ENCODE measurements around the gene STARD3NL. TPM values are rescaled to one million over a fixed set of nuclear protein-coding genes. Genes with fewer than 3 reads are reported as not detected.
"Not testable (repeated sequence)": the region's sequence is repeated elsewhere in the genome, so short reads cannot be mapped to it uniquely, and the experiment has no call there.

Gene STARD3NL
- total and polyA plus RNA-seq, 5 experiments from 2014 or later: 12.8 to 35.4 (median 26.4) TPM

- Mint-ChIP-seq H3K4me1 (peaks cover 0 to 19% (median 0%) of the 10 kb centered on the region in 4 donors), H3K9me3 (peaks cover 0 to 5% (median 0%) of the 10 kb centered on the region in 9 donors), H3K27me3 (peaks cover 0 to 12% (median 3%) of the 10 kb centered on the region in 5 donors), H3K27ac (no peak overlapping the region), H3K36me3 (peaks cover 0 to 9% (median 2%) of the 10 kb centered on the region in 3 donors), H3K4me3 (no peak overlapping the region)
- no peak for DNase-seq
- POLR2A ChIA-PET: no interaction called here
- ATAC-seq: no peak
Measured at GRCh38 chr7:38168890-38169570, 9.0 kb upstream of the STARD3NL start.

DNA sequence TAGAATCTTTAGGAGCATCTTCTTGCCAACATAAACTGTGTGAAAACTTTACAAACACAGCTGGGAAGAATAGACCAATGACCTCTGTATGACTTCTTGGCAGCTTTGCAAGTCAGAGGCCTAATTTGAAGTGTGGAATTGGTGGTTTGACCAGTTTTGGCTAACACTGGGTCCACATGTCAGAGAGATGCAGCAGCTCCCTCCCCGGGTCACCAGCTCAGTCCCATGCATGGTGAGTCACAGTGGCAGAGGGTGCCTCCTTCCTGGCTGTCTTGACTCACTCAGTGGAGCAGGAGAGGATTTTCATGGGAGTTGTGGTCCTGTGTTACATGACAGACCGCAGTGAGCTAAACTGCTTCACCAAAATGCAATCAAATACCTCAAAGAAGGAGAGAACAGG, 8.2 kb upstream of the STARD3NL start:
- peaks cover 0 to 9% (median 2%) of the 10 kb centered on the region in 3 donors for H3K36me3 Mint-ChIP-seq
- H3K4me3 Mint-ChIP-seq: no peak overlapping the region
- peak in 1 of 10 donors; percentile 50 for DNase-seq
- POLR2A ChIA-PET: no interaction called here
- H3K4me1 Mint-ChIP-seq: peaks cover 0 to 19% (median 0%) of the 10 kb centered on the region in 4 donors
- ATAC-seq: no peak
- H3K27ac Mint-ChIP-seq: no peak overlapping the region
- H3K27me3 Mint-ChIP-seq: peaks cover 3 to 15% (median 8%) of the 10 kb centered on the region in 5 donors
- peaks cover 0 to 5% (median 0%) of the 10 kb centered on the region in 9 donors for H3K9me3 Mint-ChIP-seq

DNA sequence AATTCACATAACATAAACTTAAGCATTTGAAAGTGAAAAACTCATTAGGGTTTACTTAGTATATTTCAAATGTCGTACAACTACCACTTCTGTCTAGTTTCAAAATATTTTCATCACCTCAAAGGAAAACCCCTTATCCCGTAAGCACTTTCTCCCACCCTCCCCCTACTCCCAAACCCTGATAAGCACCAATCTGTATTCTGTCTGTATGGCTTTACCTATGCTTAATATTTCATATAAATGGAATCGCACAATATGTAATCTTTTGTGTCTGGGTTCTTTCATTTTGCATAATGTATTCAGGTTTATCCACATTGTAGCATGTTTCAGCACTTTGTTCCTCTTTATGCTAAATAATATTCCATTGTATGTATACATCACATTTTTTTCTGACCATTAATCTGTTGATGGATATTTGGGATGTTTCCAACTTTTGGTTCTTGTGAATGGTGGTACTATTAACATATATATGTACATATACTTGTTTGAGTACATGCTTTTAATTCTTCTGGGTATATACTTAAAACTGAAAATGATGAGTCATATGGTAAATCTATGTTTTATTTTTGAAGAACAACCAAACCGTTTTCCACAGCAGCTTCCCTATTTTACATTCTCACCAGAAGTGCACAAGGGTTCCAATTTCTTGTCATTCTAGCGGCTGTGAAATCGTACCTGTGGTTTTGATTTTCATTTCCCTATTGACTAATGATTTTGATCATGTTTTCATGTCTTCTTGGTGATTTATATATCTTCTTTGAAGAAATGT, 6.2 kb upstream of the STARD3NL start:
- Mint-ChIP-seq H3K27me3 (peaks cover 3 to 15% (median 10%) of the 10 kb centered on the region in 5 donors), H3K9me3 (peaks cover 0 to 5% (median 0%) of the 10 kb centered on the region in 9 donors), H3K4me1 (peaks cover 0 to 19% (median 0%) of the 10 kb centered on the region in 4 donors), H3K36me3 (peaks cover 0 to 9% (median 2%) of the 10 kb centered on the region in 3 donors), H3K4me3 (no peak overlapping the region), H3K27ac (no peak overlapping the region)
- DNase-seq (no peak), ATAC-seq (no peak)
- POLR2A ChIA-PET: no interaction called here

DNA sequence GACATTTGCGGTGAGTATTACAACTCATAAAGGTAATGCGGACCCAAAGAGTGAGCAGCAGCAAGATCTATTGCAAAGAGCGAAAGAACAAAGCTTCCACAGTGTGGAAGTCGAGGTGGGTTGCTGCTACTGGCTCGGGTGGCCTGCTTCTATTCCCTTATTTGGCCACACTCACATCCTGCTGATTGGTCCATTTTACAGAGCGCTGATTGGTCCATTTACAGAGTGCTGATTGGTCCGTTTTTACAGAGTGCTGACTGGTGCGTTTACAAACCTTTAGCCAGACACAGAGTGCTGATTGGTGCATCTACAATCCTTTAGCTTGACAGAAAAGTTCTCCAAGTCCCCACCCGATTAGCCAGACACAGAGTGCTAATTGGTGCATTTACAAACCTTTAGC, 2.5 kb upstream of the STARD3NL start:
- H3K27ac Mint-ChIP-seq, DNase-seq, POLR2A ChIA-PET, H3K36me3 Mint-ChIP-seq, ATAC-seq, H3K9me3 Mint-ChIP-seq, H3K4me3 Mint-ChIP-seq: not testable (repeated sequence)
- H3K4me1 Mint-ChIP-seq: peaks cover 16 to 44% (median 24%) of the 10 kb centered on the region in 4 donors
- peaks cover 3 to 15% (median 10%) of the 10 kb centered on the region in 5 donors for H3K27me3 Mint-ChIP-seq

GRCh38 chr7:38177621-38178003, 433 bp upstream of the STARD3NL start:
- Mint-ChIP-seq H3K27me3 (peaks cover 0 to 15% (median 9%) of the 10 kb centered on the region in 5 donors), H3K27ac (peak overlapping the region; percentile 88 to 98 (median 96)), H3K4me3 (peak overlapping the region; percentile 91 to 99 (median 98)), H3K4me1 (peaks cover 21 to 40% (median 32%) of the 10 kb centered on the region in 4 donors), H3K9me3 (peaks cover 0 to 2% (median 0%) of the 10 kb centered on the region in 9 donors), H3K36me3 (peaks cover 0 to 6% (median 1%) of the 10 kb centered on the region in 3 donors)
- POLR2A ChIA-PET: interaction anchor here (0.8 to 1.0 kb wide), 3 partner anchors 38 to 193 kb away, joined by 3 read pairs; no protein-coding TSS in a partner anchor
- DNase-seq (no peak), ATAC-seq (peak in 1 of 2 donors; percentile 3)

- H3K36me3 Mint-ChIP-seq: peaks cover 0 to under 1% (median 0%) of the 10 kb centered on the region in 3 donors
- POLR2A ChIA-PET: interaction anchor here (0.6 to 1.0 kb wide), 3 partner anchors 161 to 192 kb away, joined by 3 read pairs; no protein-coding TSS in a partner anchor
- peaks cover 23 to 44% (median 34%) of the 10 kb centered on the region in 4 donors for H3K4me1 Mint-ChIP-seq
- H3K27ac Mint-ChIP-seq: peak overlapping the region; percentile 63 to 97 (median 90)
- no peaks in the 10 kb centered on the region for H3K9me3 Mint-ChIP-seq
- peak in 6 of 10 donors; percentile 23 to 71 (median 50) for DNase-seq
- peaks cover 0 to 14% (median 7%) of the 10 kb centered on the region in 5 donors for H3K27me3 Mint-ChIP-seq
- peak overlapping the region; percentile 91 to 99 (median 96) for H3K4me3 Mint-ChIP-seq
- ATAC-seq: peak; percentile 43 to 57
Measured at GRCh38 chr7:38178695-38179344, 775 bp downstream of the STARD3NL start.

DNA sequence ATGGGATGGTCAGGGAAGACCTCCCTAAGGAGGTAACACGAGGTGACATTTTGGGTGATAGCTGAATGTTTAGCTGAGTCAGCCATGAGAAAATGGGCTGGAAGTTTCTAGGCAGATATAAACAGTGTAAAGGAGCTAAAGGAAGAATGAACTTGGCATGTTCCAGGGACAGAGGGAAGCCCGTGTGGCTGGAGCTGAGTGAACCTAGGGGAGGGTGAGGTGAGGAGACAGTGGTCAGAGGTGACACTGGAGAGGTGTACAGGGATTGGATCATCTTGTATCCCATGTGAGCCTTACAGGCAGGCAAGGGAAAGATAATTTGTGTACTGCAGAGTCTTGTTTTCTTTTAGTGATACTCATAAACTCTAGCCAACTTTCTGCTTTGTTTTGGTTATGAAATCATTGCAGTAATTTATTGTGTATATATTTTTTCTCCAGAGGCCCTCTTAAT, 1.8 kb downstream of the STARD3NL start:
- Mint-ChIP-seq H3K27ac (peak overlapping the region; percentile 63 to 97 (median 89)), H3K4me3 (peak overlapping the region in 9 of 10 donors; percentile 0 to 99 (median 96)), H3K9me3 (peaks cover 0 to 3% (median 0%) of the 10 kb centered on the region in 9 donors), H3K27me3 (peaks cover 0 to 4% (median under 1%) of the 10 kb centered on the region in 5 donors), H3K36me3 (peaks cover 0 to 6% (median 5%) of the 10 kb centered on the region in 3 donors), H3K4me1 (peaks cover 29 to 49% (median 39%) of the 10 kb centered on the region in 4 donors)
- no peak for DNase-seq
- ATAC-seq: no peak
- POLR2A ChIA-PET: no interaction called here

DNA sequence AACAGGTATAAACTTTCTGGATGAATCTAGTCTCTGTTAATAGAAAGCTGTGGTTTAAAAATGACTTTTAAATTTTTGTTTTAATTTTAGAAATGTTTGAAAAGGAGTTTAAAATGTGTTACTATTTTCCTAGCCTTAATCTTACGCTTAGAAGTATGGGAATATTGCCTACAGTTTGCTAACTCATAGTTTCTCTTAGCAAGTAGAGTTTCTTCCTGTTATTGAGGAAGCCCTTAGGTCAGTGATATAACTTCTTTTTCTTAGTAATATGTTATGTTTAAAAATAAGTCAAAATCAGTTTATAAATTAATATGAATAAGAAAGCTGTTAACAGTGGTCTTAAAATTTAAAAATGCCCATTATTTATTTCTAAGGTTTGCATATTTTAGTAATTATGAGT, 3.1 kb downstream of the STARD3NL start:
- Mint-ChIP-seq H3K4me3 (no peak overlapping the region), H3K27ac (peak overlapping the region in 1 of 10 donors; percentile 5), H3K4me1 (peaks cover 36 to 62% (median 48%) of the 10 kb centered on the region in 4 donors), H3K9me3 (peaks cover 0 to 3% (median 0%) of the 10 kb centered on the region in 9 donors), H3K36me3 (peaks cover 0 to 8% (median 5%) of the 10 kb centered on the region in 3 donors), H3K27me3 (no peaks in the 10 kb centered on the region)
- ATAC-seq (no peak), DNase-seq (no peak)
- POLR2A ChIA-PET: no interaction called here

- POLR2A ChIA-PET: no interaction called here
- Mint-ChIP-seq H3K9me3 (peaks cover 0 to 3% (median 0%) of the 10 kb centered on the region in 9 donors), H3K27ac (peak overlapping the region in 1 of 10 donors; percentile 20), H3K27me3 (no peaks in the 10 kb centered on the region), H3K4me1 (peaks cover 38 to 70% (median 53%) of the 10 kb centered on the region in 4 donors), H3K36me3 (peaks cover 0 to 8% (median 5%) of the 10 kb centered on the region in 3 donors), H3K4me3 (no peak overlapping the region)
- DNase-seq (no peak), ATAC-seq (no peak)
Measured at GRCh38 chr7:38182450-38182849, 4.4 kb downstream of the STARD3NL start.

DNA sequence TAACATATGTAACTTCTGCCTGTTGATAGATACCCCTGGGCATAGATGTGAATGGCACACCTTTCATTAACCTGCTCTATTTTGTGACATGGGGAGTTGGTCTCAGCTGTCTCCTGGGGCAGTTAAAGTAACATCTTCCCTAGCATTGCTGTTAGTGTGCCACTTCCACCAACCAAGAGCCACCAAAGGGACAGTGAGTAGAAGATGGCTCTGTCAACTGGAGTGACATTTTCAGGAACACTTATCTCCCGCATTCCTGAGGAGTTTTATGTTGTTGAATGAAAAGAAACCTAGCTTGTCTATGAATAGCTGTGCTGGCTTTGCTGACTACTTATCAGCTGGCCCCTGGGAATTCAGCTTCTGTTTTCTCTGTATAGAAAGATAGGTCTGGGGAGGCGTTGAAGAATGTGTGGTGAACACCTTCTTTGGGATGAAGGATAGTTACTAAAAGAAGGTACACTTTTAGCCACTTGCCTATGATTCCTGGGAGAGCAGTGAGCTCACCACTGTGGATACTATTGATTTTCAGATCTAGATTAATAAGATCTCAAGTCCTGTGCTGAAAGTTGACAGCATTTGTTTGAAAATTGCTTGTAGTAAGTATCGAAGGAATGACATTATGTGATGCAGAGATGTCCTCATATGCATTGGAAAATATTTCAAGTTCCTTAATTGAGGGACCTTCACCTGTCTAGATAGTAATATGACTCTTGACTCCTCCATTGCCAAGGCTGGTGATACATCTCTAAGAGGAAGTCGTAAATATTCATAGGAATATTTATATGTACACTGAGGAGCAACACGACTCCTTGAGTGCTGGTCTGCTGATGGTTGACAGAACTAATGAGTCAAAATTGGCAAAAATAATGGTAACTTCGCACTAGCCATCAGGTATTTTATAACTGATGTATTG, 7.6 kb downstream of the STARD3NL start:
- H3K36me3 Mint-ChIP-seq: peaks cover 0 to 8% (median 5%) of the 10 kb centered on the region in 3 donors
- peaks cover 30 to 66% (median 47%) of the 10 kb centered on the region in 4 donors for H3K4me1 Mint-ChIP-seq
- no peak for ATAC-seq

GRCh38 chr7:38186593-38187314, 8.7 kb downstream of the STARD3NL start:
- Mint-ChIP-seq H3K4me3 (no peak overlapping the region), H3K9me3 (peaks cover 0 to 5% (median 2%) of the 10 kb centered on the region in 9 donors), H3K36me3 (peaks cover 0 to 13% (median 8%) of the 10 kb centered on the region in 3 donors), H3K27ac (no peak overlapping the region), H3K27me3 (no peaks in the 10 kb centered on the region), H3K4me1 (peaks cover 28 to 63% (median 50%) of the 10 kb centered on the region in 4 donors)
- POLR2A ChIA-PET: no interaction called here
- DNase-seq: no peak
- ATAC-seq: no peak

More for the DNA sequence above, 7.6 kb downstream of the STARD3NL start:
- H3K4me3 Mint-ChIP-seq: no peak overlapping the region
- peaks cover 0 to 3% (median 0%) of the 10 kb centered on the region in 9 donors for H3K9me3 Mint-ChIP-seq
- peak overlapping the region in 1 of 10 donors; percentile 18 for H3K27ac Mint-ChIP-seq
- POLR2A ChIA-PET: no interaction called here
- DNase-seq: no peak
- H3K27me3 Mint-ChIP-seq: no peaks in the 10 kb centered on the region
